CD4-positive, alpha-beta T cell (primary cell): ENCODE results near the gene TLE2. TPM values are rescaled to one million over a fixed set of nuclear protein-coding genes. Genes with fewer than 3 reads are reported as not detected.
A peak's percentile ranks its signal among the peaks of the same experiment; 100 is the strongest.

Source experiments
- ATAC-seq: fragments of 200-7000 bp; cut with Tn5 transposase; one replicate; pipeline ENCODE4 v1.10.0; 2022; ENCODE audit warnings: mild to moderate bottlenecking; ENCODE audit not compliant: poor library complexity
- CTCF ChIA-PET: fragments of 350-600 bp; sonication (Branson Sonifier 250); formaldehyde crosslinking; loops from one replicate; lab custom pipeline; 2021; ENCODE audit warnings: antibody characterized with exemption, inconsistent platforms; lab: Charles Lee
- POLR2A ChIA-PET: fragments of 350-600 bp; sonication (Branson Sonifier 250); formaldehyde crosslinking; loops from one replicate; lab custom pipeline; 2021; ENCODE audit warnings: antibody characterized with exemption, inconsistent platforms; lab: Charles Lee
- DNase-seq, 14 experiments: peaks; one replicate each; pipeline ENCODE4 v3.0.0-alpha.2; 2013 to 2020; ENCODE audit warnings: mixed read lengths in 2 of 14
- H3K27ac ChIP-seq, 2 donors: one replicate each; pipeline versions ENCODE4 v1.5.1 to v1.7.0; 2013; ENCODE audit warnings: low read length in 2 of 2, low read depth in 1 of 2, mild to moderate bottlenecking in 1 of 2
- H3K27me3 ChIP-seq, 2 experiments: 1 replicate in 1 of 2; 2 replicates in 1 of 2; pipeline versions ENCODE4 v1.6.1 to v1.7.0; 2013; ENCODE audit warnings: low read length in 2 of 2, control low read depth in 1 of 2, mild to moderate bottlenecking in 1 of 2, moderate library complexity in 1 of 2; ENCODE audit not compliant: insufficient read depth in 2 of 2, control insufficient read depth in 1 of 2
- H3K36me3 ChIP-seq: one replicate; pipeline ENCODE4 v1.6.1; 2013; ENCODE audit warnings: low read length, control low read depth; ENCODE audit not compliant: insufficient read depth
- H3K4me1 ChIP-seq: one replicate; pipeline ENCODE4 v1.6.1; 2013; ENCODE audit warnings: low read length, control low read depth; ENCODE audit not compliant: insufficient read depth
- H3K4me3 ChIP-seq: one replicate; pipeline ENCODE4 v1.5.1; 2013; ENCODE audit warnings: mild to moderate bottlenecking, low read length, moderate library complexity
- H3K9me3 ChIP-seq, 2 experiments: 1 replicate in 1 of 2; 2 replicates in 1 of 2; pipeline versions ENCODE4 v1.6.1 to v1.7.0; 2013; ENCODE audit warnings: low read length in 2 of 2, mild to moderate bottlenecking in 2 of 2, control low read depth in 1 of 2, moderate library complexity in 1 of 2; ENCODE audit not compliant: control insufficient read depth in 1 of 2, insufficient read depth in 1 of 2
- H3K27ac Mint-ChIP-seq: one replicate; pipeline ENCODE4 v1.8.0; 2020; ENCODE audit warnings: mixed read lengths
- H3K27me3 Mint-ChIP-seq: one replicate; pipeline ENCODE4 v1.8.0; 2021; ENCODE audit warnings: mixed read lengths
- H3K36me3 Mint-ChIP-seq: one replicate; pipeline ENCODE4 v1.8.0; 2021; ENCODE audit warnings: low read depth, mixed read lengths
- H3K4me1 Mint-ChIP-seq: one replicate; pipeline ENCODE4 v1.8.0; 2021; ENCODE audit warnings: low read depth, mixed read lengths
- H3K4me3 Mint-ChIP-seq: one replicate; pipeline ENCODE4 v1.8.0; 2020; ENCODE audit warnings: mild to moderate bottlenecking, mixed read lengths
- H3K9me3 Mint-ChIP-seq: one replicate; pipeline ENCODE4 v1.8.0; 2020; ENCODE audit warnings: mixed read lengths
- intact Hi-C, 2 experiments: fragments of 100-400 bp; cut with DNase I in 1 of 2; cut with micrococcal nuclease in 1 of 2; formaldehyde crosslinking; loops; one replicate each; pipeline versions ENCODE4 v1.15.1 to v1.9.0; 2023 to 2025; cut with DNase I, micrococcal nuclease
- total RNA-seq, 174 experiments: library from RNA in 2 of 174; stranded (reverse) in 2 of 174; gene quantifications; one replicate each; pipeline ENCODE4 v1.2.3 and lab custom pipeline; 2021 to 2026
- TF ChIP-seq, protein P1 (sequence below): fragments of 200-600 bp; IDR thresholded peaks from one replicate; pipeline ENCODE4 v1.8.0; 2022; ENCODE audit warnings: antibody characterized with exemption, mild to moderate bottlenecking

TLE2 gene
- total RNA-seq, 2 experiments from 2014 or later, result 23.9 to 25.0 TPM

DNA sequence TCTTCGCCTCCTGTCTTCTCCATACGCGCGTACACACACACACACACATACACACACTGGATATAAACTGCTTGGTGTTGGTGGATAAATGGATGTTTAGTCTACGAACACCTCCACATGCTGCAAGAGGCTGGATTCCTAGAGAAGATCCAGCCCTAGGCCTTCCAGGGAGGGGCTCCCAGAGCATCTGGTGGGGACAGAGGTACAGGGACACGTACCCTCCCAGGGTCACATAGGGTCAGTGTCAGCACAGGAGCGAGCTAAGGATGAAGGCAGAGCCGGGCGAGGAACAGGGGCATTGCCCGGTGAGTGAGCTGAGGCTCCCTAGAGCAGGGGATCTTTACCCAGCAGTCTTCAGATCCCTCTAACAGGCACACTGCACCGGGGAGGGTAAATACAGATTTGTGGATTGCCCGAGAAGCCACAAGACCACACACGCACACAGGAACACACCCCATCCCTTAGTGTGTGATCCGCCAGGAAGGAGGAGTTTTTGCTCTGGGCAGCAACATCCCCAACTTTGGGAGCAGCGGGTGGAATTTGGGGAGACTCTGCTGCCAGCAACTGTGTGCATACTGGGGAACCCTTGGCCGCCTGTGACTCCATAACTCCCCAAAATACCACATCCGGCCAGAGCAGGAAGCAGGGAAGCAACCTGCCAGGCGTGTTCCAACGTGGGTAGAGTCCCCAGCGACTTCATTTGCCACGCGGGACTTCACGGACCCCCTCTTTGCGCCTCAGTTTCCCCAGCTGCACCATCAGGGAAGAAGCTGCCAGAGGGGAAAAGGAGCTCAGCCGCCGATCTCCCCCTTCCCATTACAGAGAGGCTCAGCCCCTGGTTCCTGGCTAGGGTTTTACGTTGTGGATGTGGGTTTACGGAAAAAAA, 5.8 kb upstream of the TLE2 start:
- no peaks in the 10 kb centered on the region for H3K36me3 ChIP-seq
- no peaks in the 10 kb centered on the region for H3K9me3 ChIP-seq
- Mint-ChIP-seq H3K27me3 (no peaks in the 10 kb centered on the region), H3K36me3 (peaks cover 6% of the 10 kb centered on the region), H3K27ac (peak overlapping the region; percentile 92), H3K9me3 (no peaks in the 10 kb centered on the region), H3K4me1 (peaks cover 39% of the 10 kb centered on the region), H3K4me3 (peak overlapping the region; percentile 89)
- peak overlapping the region; percentile 18 to 60 for H3K27ac ChIP-seq
- intact Hi-C loops, result loop anchor here (1.0 to 10.0 kb wide), 4 partner anchors 12 to 60 kb away; partner anchors contain the start of gene TLE6 (in 2 of the 2)
- H3K4me1 ChIP-seq, result peaks cover 29% of the 10 kb centered on the region
- ATAC-seq (peak; percentile 39), DNase-seq (peak in 6 of 14 experiments; percentile 27 to 76 (median 60))
- TF ChIP-seq, protein P1, sequence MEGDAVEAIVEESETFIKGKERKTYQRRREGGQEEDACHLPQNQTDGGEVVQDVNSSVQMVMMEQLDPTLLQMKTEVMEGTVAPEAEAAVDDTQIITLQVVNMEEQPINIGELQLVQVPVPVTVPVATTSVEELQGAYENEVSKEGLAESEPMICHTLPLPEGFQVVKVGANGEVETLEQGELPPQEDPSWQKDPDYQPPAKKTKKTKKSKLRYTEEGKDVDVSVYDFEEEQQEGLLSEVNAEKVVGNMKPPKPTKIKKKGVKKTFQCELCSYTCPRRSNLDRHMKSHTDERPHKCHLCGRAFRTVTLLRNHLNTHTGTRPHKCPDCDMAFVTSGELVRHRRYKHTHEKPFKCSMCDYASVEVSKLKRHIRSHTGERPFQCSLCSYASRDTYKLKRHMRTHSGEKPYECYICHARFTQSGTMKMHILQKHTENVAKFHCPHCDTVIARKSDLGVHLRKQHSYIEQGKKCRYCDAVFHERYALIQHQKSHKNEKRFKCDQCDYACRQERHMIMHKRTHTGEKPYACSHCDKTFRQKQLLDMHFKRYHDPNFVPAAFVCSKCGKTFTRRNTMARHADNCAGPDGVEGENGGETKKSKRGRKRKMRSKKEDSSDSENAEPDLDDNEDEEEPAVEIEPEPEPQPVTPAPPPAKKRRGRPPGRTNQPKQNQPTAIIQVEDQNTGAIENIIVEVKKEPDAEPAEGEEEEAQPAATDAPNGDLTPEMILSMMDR, result no peak
- CTCF ChIA-PET, result interaction anchor here (1.8 to 2.6 kb wide), 4 partner anchors 26 to 84 kb away, joined by 6 to 14 read pairs (median 10); no protein-coding TSS in a partner anchor
- H3K4me3 ChIP-seq, result peak overlapping the region; percentile 70
- no peaks in the 10 kb centered on the region for H3K27me3 ChIP-seq
- POLR2A ChIA-PET, result interaction anchor here (0.6 to 6.9 kb wide), 17 partner anchors 8 to 1140 kb away, joined by 3 to 225 read pairs (median 5); partner anchors contain the start of genes GADD45B, NCLN, TLE5 and TLE6

DNA sequence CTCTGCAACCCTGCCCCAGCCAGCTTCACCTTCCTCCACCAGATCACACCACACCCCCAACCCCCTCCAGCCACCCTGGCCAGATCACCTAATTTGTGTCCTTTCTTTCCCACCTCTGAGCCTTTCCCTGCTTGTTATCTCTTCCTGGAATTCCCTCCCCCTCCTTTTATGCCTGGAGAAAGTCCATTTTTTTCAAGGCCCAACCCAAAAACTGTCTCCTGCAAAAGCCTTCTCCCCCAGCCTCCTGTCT, 5.3 kb upstream of the TLE2 start:
- H3K27ac ChIP-seq, result no peak overlapping the region
- ATAC-seq (no peak), DNase-seq (no peak)
- no peaks in the 10 kb centered on the region for H3K9me3 ChIP-seq
- TF ChIP-seq, protein P1, result no peak
- intact Hi-C loops, result loop anchor here in 1 of 2 experiments (10.0 kb wide), 1 partner anchor 60 kb away; the partner anchor contains the start of gene TLE6
- H3K27me3 ChIP-seq, result no peaks in the 10 kb centered on the region
- H3K36me3 Mint-ChIP-seq, result peaks cover 6% of the 10 kb centered on the region
- H3K27ac Mint-ChIP-seq, result peak overlapping the region; percentile 92
- ChIA-PET POLR2A (interaction anchor here (2.8 to 6.9 kb wide), 3 partner anchors 10 to 26 kb away, joined by 15 to 225 read pairs (median 140); partner anchors contain the start of gene TLE5), CTCF (no interaction called here)
- no peaks in the 10 kb centered on the region for H3K36me3 ChIP-seq
- no peaks in the 10 kb centered on the region for H3K27me3 Mint-ChIP-seq
- H3K4me1 Mint-ChIP-seq, result peaks cover 39% of the 10 kb centered on the region
- peak overlapping the region; percentile 89 for H3K4me3 Mint-ChIP-seq
- H3K4me3 ChIP-seq, result no peak overlapping the region
- H3K4me1 ChIP-seq, result peaks cover 35% of the 10 kb centered on the region
- no peaks in the 10 kb centered on the region for H3K9me3 Mint-ChIP-seq

DNA sequence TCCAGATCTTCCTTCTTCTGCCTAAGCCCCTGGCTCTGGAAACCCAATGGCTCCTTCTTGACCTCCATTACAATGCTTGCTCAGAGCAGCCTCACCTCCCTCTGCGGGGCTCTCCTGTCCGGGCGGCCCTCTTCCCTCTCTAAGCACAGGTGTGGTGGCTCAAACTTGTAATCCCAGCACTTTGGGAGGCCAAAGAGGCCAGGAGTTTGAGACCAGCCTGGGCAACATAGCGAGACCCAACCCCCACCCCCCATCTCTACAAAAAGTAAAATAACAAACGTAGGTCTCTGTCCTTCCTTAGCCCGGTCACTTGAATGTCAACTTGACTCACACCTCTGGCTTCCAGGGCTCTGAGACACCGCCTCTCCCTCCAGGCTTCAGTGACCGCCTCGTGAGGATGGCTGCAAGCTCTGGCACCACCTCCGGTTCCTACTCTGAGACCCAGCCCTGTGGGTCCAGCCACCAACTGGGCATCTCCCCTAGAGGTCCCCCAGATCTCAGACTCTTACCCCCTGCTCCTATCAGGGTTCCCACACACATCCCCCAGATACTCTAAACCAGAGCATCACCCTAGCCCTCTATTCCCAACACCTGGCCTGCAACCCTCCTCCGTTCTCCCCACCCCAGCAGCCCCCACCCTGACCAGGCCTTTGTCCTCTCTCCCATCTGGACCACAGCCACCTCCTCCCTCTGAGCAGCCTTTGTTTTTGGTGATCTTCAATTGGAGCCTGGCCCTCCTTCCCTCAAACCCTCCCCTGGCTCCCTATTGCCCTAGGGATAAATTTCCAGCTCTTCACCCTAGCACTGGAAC, 4.7 kb upstream of the TLE2 start:
- peaks cover 35% of the 10 kb centered on the region for H3K4me1 Mint-ChIP-seq
- POLR2A ChIA-PET, result interaction anchor here (6.6 to 6.9 kb wide), 2 partner anchors 17 to 26 kb away, joined by 140 to 225 read pairs; partner anchors contain the start of gene TLE5
- H3K27ac Mint-ChIP-seq, result no peak overlapping the region
- peaks cover 6% of the 10 kb centered on the region for H3K36me3 Mint-ChIP-seq
- Histone ChIP-seq H3K27ac (no peak overlapping the region), H3K27me3 (no peaks in the 10 kb centered on the region), H3K4me1 (peaks cover 36% of the 10 kb centered on the region), H3K36me3 (no peaks in the 10 kb centered on the region), H3K9me3 (no peaks in the 10 kb centered on the region), H3K4me3 (no peak overlapping the region)
- ATAC-seq (no peak), DNase-seq (no peak)
- H3K4me3 Mint-ChIP-seq, result peak overlapping the region; percentile 89
- CTCF ChIA-PET, result no interaction called here
- no peaks in the 10 kb centered on the region for H3K27me3 Mint-ChIP-seq
- intact Hi-C loops, result loop anchor here in 1 of 2 experiments (10.0 kb wide), 1 partner anchor 59 kb away; the partner anchor contains the start of gene TLE6
- no peaks in the 10 kb centered on the region for H3K9me3 Mint-ChIP-seq
- TF ChIP-seq, protein P1, result no peak
